Neural progenitor cell (in vitro differentiated cells): ENCODE data around the gene NPC1. TPM values are rescaled to one million over a fixed set of nuclear protein-coding genes. Genes with fewer than 3 reads are reported as not detected.

ENCODE experiments used
- DNase-seq: peaks from one replicate; pipeline ENCODE4 v3.0.0-alpha.2; 2016; ENCODE audit warnings: low spot score
- H2AFZ ChIP-seq: fragments of 200-600 bp; sonication (generic); replicated peaks from 2 replicates; pipeline ENCODE4 v1.6.1; 2016; ENCODE audit warnings: antibody characterized with exemption
- H3F3A ChIP-seq: fragments of 200-600 bp; sonication (generic); 2 replicates; pipeline ENCODE4 v1.6.1; 2016; ENCODE audit warnings: antibody characterized with exemption, low read depth
- H3K27ac ChIP-seq: fragments of 200-600 bp; sonication (generic); 2 replicates; pipeline ENCODE4 v1.5.1; 2016; ENCODE audit warnings: mild to moderate bottlenecking
- H3K27me3 ChIP-seq: fragments of 200-600 bp; sonication (generic); 2 replicates; pipeline ENCODE4 v1.6.1; 2016; ENCODE audit warnings: mild to moderate bottlenecking, moderate library complexity
- H3K36me3 ChIP-seq: fragments of 200-600 bp; sonication (generic); 2 replicates; pipeline ENCODE4 v1.5.1; 2016
- H3K4me1 ChIP-seq: fragments of 200-600 bp; sonication (generic); 2 replicates; pipeline ENCODE4 v1.6.1; 2016; ENCODE audit warnings: mixed run types
- H3K4me2 ChIP-seq: fragments of 200-600 bp; sonication (generic); 2 replicates; pipeline ENCODE4 v1.6.1; 2016
- H3K4me3 ChIP-seq: fragments of 200-600 bp; sonication (generic); 2 replicates; pipeline ENCODE4 v1.5.1; 2016
- H3K79me2 ChIP-seq: fragments of 200-600 bp; sonication (generic); 2 replicates; pipeline ENCODE4 v1.6.1; 2016; ENCODE audit warnings: low read depth
- H3K9ac ChIP-seq: fragments of 200-600 bp; sonication (generic); 2 replicates; pipeline ENCODE4 v1.6.1; 2016
- H3K9me3 ChIP-seq: fragments of 200-600 bp; sonication (generic); 2 replicates; pipeline ENCODE4 v1.5.1; 2016; ENCODE audit warnings: low read depth
- H4K20me1 ChIP-seq: fragments of 200-600 bp; sonication (generic); 2 replicates; pipeline ENCODE4 v1.6.1; 2016; ENCODE audit warnings: low read depth
- H3K27ac Mint-ChIP-seq: 3 replicates; pipeline ENCODE4 v1.8.0; 2021; ENCODE audit warnings: mixed read lengths
- H3K27me3 Mint-ChIP-seq: 2 replicates; pipeline ENCODE4 v1.8.0; 2022; ENCODE audit warnings: low read depth, mild to moderate bottlenecking, inconsistent platforms, moderate library complexity, mixed read lengths; ENCODE audit not compliant: insufficient read depth
- H3K36me3 Mint-ChIP-seq: 3 replicates; pipeline ENCODE4 v1.8.0; 2021; ENCODE audit warnings: mixed read lengths
- H3K4me1 Mint-ChIP-seq: 3 replicates; pipeline ENCODE4 v1.8.0; 2021; ENCODE audit warnings: mixed read lengths
- H3K4me3 Mint-ChIP-seq: 3 replicates; pipeline ENCODE4 v1.8.0; 2021; ENCODE audit warnings: mild to moderate bottlenecking, moderate library complexity, mixed read lengths
- H3K9me3 Mint-ChIP-seq: 3 replicates; pipeline ENCODE4 v1.8.0; 2020; ENCODE audit warnings: mixed read lengths
- EZH2 ChIP-seq: fragments of 200-600 bp; sonication (generic); IDR thresholded peaks from 2 replicates; pipeline ENCODE4 v1.6.1; 2017; ENCODE audit warnings: antibody characterized with exemption, mild to moderate bottlenecking, moderate library complexity
- EZH2phosphoT487 ChIP-seq: fragments of 200-600 bp; sonication (generic); IDR thresholded peaks from 2 replicates; pipeline ENCODE4 v1.6.1; 2017; ENCODE audit warnings: antibody characterized with exemption
- total RNA-seq: library from RNA; depleted of rRNA; stranded (reverse); fragments of >200 nt; gene quantifications from 2 replicates; pipeline ENCODE4 v1.2.3, GENCODE V29; 2015; ENCODE audit warnings: low replicate concordance
- TF ChIP-seq, protein P1 (sequence below): fragments of 200-600 bp; sonication (generic); IDR thresholded peaks from 2 replicates; pipeline ENCODE4 v1.5.1; 2017; ENCODE audit warnings: antibody characterized with exemption, mild to moderate bottlenecking

Gene NPC1
- total RNA-seq, 1 donor from 2014 or later, result 20.9 TPM

DNA sequence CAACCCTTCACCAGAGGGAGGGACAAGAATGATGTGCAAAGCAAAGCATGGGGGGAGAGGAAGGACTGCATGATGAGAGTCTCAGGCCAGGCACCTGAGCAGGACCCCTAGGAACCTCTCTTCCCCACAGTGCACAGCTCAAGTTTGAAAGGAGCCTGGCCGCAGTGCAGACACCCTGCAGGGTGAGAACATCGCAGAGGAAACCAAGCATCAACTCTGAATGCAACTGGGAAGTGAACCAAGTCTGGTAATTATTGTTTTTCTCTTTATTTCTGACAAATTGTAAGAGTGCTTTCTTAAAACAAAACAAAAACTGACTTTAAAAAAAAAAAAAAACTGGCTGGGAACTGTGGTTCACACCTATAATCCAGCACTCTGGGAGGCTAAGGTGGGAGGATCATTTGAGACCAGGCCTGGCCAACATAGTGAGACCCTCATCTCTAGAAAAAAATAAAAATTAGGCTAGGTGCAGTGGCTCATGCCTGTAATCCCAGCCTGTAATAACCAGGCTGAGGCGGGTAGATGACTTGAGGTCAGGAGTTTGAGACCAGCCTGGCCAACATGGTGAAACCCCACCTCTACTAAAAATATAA, 15.3 kb downstream of the NPC1 start:
- no peak overlapping the region for H3K4me3 Mint-ChIP-seq
- no peaks in the 10 kb centered on the region for H3K27me3 Mint-ChIP-seq
- no peaks in the 10 kb centered on the region for H3K79me2 ChIP-seq

DNA sequence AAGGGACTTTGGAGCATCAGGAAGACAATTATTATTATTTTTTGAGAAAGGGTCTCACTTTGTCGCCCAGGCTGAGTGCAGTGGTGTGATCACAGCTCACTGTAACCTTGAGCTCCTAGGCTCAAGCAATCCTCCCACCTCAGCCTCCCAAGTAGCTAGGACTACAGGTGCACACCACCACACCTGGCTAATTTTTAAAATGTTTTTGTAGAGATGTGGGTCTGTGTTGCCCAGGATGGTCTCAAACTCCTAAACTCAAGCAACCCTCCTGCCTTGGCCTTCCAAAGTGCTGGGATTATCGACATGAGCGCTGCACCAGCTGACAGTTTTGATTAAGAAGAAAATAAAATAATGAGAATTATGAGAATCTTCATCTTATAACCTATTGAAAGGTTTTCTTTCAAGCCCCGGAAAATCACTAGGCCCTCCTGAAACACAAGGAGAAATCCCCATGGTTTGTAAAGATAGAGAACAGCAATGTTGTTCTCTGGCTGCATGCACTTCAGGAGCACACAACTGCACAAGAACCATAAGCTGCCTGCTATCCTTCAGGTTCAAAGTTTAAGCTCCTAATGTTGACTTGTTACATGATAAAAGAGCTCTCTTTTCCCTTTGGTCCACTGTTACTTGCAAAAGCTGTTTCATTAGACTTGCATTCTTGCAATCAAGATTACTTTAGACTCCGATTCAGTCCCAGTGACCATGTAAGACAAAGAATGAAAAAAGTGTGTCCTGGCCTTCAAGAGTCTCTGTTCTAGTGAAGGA, 16.8 kb downstream of the NPC1 start:
- Histone ChIP-seq H3K36me3 (no peaks in the 10 kb centered on the region), H4K20me1 (no peaks in the 10 kb centered on the region), H3K79me2 (no peaks in the 10 kb centered on the region), H3K4me1 (no peaks in the 10 kb centered on the region), H3K9me3 (no peaks in the 10 kb centered on the region), H3K9ac (no peak overlapping the region), H3K4me2 (no peak overlapping the region), H3K4me3 (no peak overlapping the region), H2AFZ (no peak overlapping the region), H3F3A (no peaks in the 10 kb centered on the region), H3K27me3 (no peaks in the 10 kb centered on the region), H3K27ac (no peak overlapping the region)
- DNase-seq, result no peak
- no peak for TF ChIP-seq EZH2phosphoT487
- H3K4me1 Mint-ChIP-seq, result no peaks in the 10 kb centered on the region
- peaks cover 16% of the 10 kb centered on the region for H3K36me3 Mint-ChIP-seq
- H3K9me3 Mint-ChIP-seq, result no peaks in the 10 kb centered on the region
- H3K4me3 Mint-ChIP-seq, result no peak overlapping the region
- H3K27me3 Mint-ChIP-seq, result no peaks in the 10 kb centered on the region
- no peak overlapping the region for H3K27ac Mint-ChIP-seq

More for the DNA sequence above, 15.3 kb downstream of the NPC1 start:
- Mint-ChIP-seq H3K4me1 (no peaks in the 10 kb centered on the region), H3K36me3 (peaks cover 11% of the 10 kb centered on the region), H3K27ac (no peak overlapping the region), H3K9me3 (no peaks in the 10 kb centered on the region)
- TF ChIP-seq, protein P1, sequence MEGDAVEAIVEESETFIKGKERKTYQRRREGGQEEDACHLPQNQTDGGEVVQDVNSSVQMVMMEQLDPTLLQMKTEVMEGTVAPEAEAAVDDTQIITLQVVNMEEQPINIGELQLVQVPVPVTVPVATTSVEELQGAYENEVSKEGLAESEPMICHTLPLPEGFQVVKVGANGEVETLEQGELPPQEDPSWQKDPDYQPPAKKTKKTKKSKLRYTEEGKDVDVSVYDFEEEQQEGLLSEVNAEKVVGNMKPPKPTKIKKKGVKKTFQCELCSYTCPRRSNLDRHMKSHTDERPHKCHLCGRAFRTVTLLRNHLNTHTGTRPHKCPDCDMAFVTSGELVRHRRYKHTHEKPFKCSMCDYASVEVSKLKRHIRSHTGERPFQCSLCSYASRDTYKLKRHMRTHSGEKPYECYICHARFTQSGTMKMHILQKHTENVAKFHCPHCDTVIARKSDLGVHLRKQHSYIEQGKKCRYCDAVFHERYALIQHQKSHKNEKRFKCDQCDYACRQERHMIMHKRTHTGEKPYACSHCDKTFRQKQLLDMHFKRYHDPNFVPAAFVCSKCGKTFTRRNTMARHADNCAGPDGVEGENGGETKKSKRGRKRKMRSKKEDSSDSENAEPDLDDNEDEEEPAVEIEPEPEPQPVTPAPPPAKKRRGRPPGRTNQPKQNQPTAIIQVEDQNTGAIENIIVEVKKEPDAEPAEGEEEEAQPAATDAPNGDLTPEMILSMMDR, result no peak
- TF ChIP-seq EZH2, result no peak
- TF ChIP-seq EZH2phosphoT487, result no peak
- H3K4me1 ChIP-seq, result no peaks in the 10 kb centered on the region
- no peaks in the 10 kb centered on the region for H3K36me3 ChIP-seq
- no peak for DNase-seq
- H3K9ac ChIP-seq, result no peak overlapping the region
- no peak overlapping the region for H3K4me3 ChIP-seq
- H2AFZ ChIP-seq, result no peak overlapping the region
- H4K20me1 ChIP-seq, result no peaks in the 10 kb centered on the region
- no peak overlapping the region for H3K27ac ChIP-seq
- no peaks in the 10 kb centered on the region for H3K9me3 ChIP-seq
- no peaks in the 10 kb centered on the region for H3F3A ChIP-seq
- H3K27me3 ChIP-seq, result no peaks in the 10 kb centered on the region
- H3K4me2 ChIP-seq, result no peak overlapping the region

DNA sequence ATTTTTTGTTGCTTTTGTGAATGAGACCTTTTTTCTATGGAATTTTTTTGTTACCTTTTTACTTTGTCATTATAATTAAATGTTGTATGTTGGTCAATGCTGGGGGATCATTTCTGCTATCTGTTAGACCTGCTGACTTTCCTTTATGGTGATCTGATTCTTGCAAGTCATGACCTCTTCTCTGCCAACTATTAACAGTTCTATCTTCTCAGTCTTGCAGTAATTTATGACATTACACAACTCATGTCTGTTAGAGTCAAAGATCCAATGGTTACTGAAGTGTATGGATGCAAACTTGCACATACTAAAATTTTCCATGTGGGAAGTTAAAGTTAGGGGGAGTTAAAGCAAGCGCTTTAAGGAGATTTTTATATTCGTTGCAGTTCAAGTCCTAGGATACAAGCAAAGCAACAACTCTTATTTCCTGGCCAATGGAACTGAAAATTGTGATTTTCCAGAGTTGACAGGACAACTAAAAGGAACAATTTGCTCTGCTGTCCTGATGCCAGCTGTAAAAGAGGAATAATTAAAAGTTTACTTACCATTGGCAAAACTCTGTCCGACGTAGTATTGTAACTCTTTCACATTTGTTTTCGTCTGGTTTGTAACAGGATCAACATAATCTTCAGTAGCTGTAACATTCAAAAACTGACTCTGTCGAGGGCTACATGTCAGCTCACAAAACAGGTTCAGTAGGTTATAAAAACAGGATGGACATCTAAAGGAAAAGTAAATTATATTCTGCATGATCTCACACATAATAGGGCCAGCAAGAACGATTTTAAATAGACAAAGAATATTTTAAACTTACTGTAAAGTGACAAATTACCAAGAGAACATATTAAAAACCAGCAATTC, 17.8 kb downstream of the NPC1 start:
- no peaks in the 10 kb centered on the region for H3K9me3 Mint-ChIP-seq
- H3K4me1 Mint-ChIP-seq, result no peaks in the 10 kb centered on the region

More for the DNA sequence above, 17.8 kb downstream of the NPC1 start:
- H3K27ac Mint-ChIP-seq, result no peak overlapping the region
- Histone ChIP-seq H4K20me1 (no peaks in the 10 kb centered on the region), H2AFZ (no peak overlapping the region), H3K4me1 (no peaks in the 10 kb centered on the region), H3K36me3 (no peaks in the 10 kb centered on the region), H3K4me2 (no peak overlapping the region), H3F3A (no peaks in the 10 kb centered on the region), H3K9ac (no peak overlapping the region), H3K4me3 (no peak overlapping the region), H3K9me3 (no peaks in the 10 kb centered on the region), H3K27me3 (no peaks in the 10 kb centered on the region), H3K79me2 (no peaks in the 10 kb centered on the region), H3K27ac (no peak overlapping the region)
- H3K27me3 Mint-ChIP-seq, result no peaks in the 10 kb centered on the region
- peaks cover 16% of the 10 kb centered on the region for H3K36me3 Mint-ChIP-seq
- no peak overlapping the region for H3K4me3 Mint-ChIP-seq
- TF ChIP-seq, protein P1, result no peak
- no peak for TF ChIP-seq EZH2phosphoT487
- TF ChIP-seq EZH2, result no peak
- DNase-seq, result no peak
